ENCODE measurements around the gene CHST2.

DNA sequence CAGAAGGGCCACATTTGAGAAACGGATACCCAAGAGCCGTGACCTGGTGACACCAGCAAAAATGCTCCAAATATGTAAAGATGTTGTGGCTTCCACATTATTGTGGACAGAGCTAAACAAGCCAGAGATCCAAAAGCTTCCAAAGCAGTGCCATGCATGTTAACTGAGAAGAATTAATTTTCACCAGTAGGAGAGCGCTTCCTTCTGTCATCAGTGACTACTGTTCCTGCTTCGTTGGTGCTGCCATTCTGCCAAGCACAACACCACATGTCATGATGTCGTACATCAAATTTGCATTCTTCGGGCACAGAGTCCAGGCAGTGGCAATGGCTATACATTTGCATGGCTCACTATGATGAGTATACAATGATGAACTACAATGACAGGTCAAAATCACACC is 19.1 kb upstream of the CHST2 start:
- no peak for TF ChIP-seq POLR2AphosphoS5 (IDR thresholded peaks at IDR 0.05)
- no peak for TF ChIP-seq EP300 (IDR thresholded peaks at IDR 0.05)

Measured in esophagus muscularis mucosa (tissue), 3 donors.